GM18951 (cell line): ENCODE data around the gene FOXP2.

Experiments used
- POLR2A ChIP-seq: IDR thresholded peaks from 4 replicates; pipeline ENCODE4 v1.6.1; 2011; ENCODE audit warnings: mild to moderate bottlenecking; ENCODE audit not compliant: insufficient read length, insufficient read depth; ENCODE audit errors: extremely low read depth
- in situ Hi-C: fragments of 300-500 bp; cut with MboI; formaldehyde crosslinking; loops from one replicate; pipeline ENCODE4 v1.12.0; 2022; ENCODE audit warnings: low sequenced_read_pairs, mixed read lengths, inconsistent platforms; ENCODE audit not compliant: unreplicated experiment

The FOXP2 gene

GRCh38 chr7:114678116-114678515 lies 263.5 kb downstream of the FOXP2 start:
- no peak for TF ChIP-seq POLR2A
- in situ Hi-C loops, result no loop called here

GRCh38 chr7:114687238-114687637 lies 272.6 kb downstream of the FOXP2 start:
- in situ Hi-C loops, result no loop called here
- no peak for TF ChIP-seq POLR2A

DNA sequence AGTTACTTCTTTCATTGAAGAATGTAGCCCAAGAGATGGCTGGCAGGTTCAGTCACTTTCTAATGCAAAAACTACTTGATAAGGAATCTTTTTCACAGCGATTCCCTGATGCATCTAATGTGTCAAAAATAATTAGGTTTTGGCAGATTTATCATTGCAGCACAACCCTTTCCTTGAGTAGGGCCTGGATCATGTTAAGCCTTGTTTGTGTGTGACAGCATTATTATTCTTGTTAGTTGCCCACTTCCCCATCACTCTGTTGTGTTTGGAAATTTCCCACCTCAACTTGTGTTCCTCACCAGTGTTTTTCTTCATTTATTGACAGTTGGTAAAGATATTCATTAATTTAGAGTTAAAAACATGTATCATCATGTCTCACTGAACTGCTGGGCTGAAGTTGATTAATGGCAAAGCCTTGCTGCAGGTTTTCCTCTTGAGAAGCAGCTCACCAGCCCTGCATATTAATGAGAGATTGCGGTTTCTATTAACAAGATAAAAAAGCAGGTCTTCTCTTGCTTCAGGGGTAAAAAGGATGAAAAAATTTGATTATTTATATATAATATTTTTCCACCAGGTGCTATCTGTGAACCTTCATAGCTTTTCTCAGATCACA lies 273.9 kb downstream of the FOXP2 start:
- TF ChIP-seq POLR2A, result no peak
- in situ Hi-C loops, result no loop called here

GRCh38 chr7:114689406-114689805 lies 274.8 kb downstream of the FOXP2 start:
- no peak for TF ChIP-seq POLR2A
- in situ Hi-C loops, result no loop called here

GRCh38 chr7:114691605-114692004 lies 277.0 kb downstream of the FOXP2 start:
- no peak for TF ChIP-seq POLR2A
- in situ Hi-C loops, result no loop called here

- TF ChIP-seq POLR2A, result no peak
- in situ Hi-C loops, result no loop called here
These were observed 280.6 kb downstream of the FOXP2 start for GRCh38 chr7:114695182-114695581.

DNA sequence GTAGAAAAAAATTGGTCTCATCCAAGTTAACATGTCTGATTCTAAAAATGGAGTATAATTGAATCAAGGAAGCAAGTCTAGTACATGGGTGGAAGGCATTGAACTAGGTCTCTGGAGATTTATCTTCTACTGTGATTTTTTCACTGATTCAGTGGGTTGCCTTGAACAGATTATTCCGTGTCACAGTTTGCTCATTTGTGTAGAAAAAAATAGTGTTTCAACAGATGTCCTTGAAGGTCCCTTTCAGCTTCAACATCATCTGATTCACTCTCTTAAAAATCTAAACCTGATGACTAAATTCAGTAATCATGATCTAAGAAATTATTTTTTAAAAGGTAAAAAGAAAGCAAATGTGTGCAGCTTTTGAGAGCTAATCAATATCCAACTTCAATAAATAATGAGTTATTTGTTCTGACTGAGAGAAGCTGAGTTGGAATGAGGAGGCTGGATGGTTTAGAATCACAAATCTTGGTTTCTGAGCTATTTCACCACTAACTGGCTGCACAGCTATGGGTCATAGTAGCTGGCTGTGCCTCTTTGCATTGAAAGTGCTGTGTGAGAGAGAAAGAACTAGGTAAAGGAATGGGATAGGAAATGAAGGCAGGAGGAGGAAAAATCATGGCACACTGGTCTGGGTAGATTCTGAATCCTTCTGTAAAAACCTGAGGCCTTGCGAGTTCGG lies 285.8 kb downstream of the FOXP2 start:
- in situ Hi-C loops, result no loop called here

DNA sequence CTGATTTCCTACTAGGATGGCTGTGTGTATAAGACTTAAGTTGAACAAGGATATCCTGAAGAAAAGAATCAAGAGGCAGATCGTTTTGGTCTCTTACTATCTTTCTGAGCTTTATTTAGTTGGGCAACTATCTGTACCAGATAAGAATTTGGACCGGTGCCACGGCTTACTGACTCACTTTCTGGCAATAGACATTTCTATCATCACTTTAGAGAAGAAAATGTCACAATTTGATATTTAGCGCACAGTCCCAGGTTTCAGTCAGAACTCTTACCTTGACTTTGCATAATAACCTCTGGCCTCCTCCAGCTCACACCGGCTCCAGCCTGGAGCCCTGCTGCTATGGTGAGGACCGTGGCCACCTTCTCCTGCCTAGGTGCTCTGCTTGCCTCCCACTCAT lies 289.1 kb downstream of the FOXP2 start:
- in situ Hi-C loops, result no loop called here
- TF ChIP-seq POLR2A, result no peak

More for the DNA sequence above, 285.8 kb downstream of the FOXP2 start:
- no peak for TF ChIP-seq POLR2A

- no peak for TF ChIP-seq POLR2A
- in situ Hi-C loops, result no loop called here
These were observed 294.0 kb downstream of the FOXP2 start for GRCh38 chr7:114708646-114709045.

- in situ Hi-C loops, result no loop called here
- TF ChIP-seq POLR2A, result no peak
These were observed 295.9 kb downstream of the FOXP2 start for GRCh38 chr7:114710499-114710898.

GRCh38 chr7:114711241-114711640 lies 296.6 kb downstream of the FOXP2 start:
- TF ChIP-seq POLR2A, result no peak
- in situ Hi-C loops, result no loop called here

DNA sequence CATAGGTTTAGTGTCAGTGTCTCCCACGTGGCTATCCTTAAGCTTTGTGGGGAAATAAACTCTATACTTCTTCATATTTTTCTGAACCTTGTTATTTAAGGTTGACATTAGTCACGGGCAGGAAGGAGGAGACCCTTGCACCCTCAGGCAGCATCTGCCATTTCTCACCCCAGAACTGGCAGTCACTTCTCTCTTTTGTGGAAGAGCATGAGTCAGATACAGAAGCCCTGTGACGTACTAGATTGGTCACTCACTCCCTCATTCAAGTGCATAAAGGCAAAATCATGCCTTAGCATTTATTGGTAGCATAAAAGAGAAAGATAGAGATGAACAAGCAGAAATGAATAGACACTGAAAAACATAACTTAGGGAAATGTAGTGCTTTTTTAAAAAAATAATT lies 301.3 kb downstream of the FOXP2 start:
- in situ Hi-C loops, result no loop called here

DNA sequence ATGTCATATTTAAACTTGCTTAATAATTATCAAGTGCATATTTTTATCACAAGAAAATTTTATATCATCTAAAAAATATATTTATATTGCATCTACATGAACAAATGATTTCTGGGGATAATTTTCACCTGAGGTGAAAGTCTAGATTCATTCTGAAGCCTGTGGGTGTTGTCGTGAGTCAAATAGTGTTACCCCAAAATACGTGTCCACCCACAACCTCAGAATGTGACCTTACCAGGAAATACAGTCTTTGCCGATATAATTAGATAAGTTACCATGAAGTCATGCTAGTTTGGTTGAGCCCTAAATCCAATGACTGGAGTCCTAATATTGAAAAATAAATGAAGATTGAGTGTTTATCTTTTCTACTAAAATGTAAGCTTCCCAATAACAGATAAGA lies 304.2 kb downstream of the FOXP2 start:
- in situ Hi-C loops, result no loop called here
- no peak for TF ChIP-seq POLR2A

More for the DNA sequence above, 301.3 kb downstream of the FOXP2 start:
- no peak for TF ChIP-seq POLR2A

DNA sequence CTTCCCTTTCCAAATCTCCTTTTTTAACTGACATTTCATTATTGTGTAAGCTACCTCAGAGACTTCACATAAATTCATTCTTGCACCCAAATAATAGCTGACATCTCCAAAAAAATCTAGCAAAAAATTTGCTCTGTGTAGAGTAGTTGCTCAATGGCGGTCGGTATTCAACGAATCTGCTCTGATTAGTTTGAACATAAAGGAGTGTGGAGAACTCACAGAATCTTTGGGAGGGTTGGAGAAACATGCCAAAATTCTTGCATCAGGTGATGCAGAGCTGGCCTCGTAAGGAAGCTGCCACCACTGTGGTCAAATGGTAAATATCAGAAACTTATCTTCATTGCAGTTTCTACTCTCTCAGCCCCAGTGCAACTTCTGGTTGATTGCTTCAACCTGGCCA lies 306.1 kb downstream of the FOXP2 start:
- TF ChIP-seq POLR2A, result no peak
- in situ Hi-C loops, result no loop called here

GRCh38 chr7:114722562-114722961 lies 307.9 kb downstream of the FOXP2 start:
- TF ChIP-seq POLR2A, result no peak
- in situ Hi-C loops, result no loop called here

DNA sequence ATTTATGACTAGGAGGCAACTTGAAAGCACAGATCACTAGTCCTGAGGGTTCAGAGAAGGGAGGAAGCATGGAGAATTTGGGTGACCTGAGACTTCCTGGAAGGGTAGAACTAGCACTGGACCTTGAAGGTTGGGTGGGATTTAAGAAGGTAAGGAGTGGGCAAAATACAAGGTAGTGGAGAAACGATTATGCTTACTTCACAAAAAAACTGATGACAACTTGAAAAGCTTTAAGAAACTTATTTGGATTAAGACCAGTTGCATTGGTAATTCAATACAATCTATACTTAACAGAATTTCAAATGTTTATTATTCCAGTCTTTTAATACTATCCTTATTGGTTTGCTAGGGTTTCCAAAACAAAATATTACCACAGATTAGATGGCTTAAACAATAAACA lies 308.7 kb downstream of the FOXP2 start:
- TF ChIP-seq POLR2A, result no peak
- in situ Hi-C loops, result no loop called here
